HepG2 (cell line): ENCODE results near the gene UNC5CL.
A peak's percentile ranks its signal among the peaks of the same experiment; 100 is the strongest.

ENCODE experiments used
- CTCF ChIP-seq: sonication (generic); formaldehyde crosslinking; IDR thresholded peaks from 2 replicates; pipeline ENCODE4 v1.5.0; 2020; ENCODE audit warnings: mild to moderate bottlenecking, missing genetic modification reagents, moderate library complexity
- ETV5 ChIP-seq: IDR thresholded peaks from 2 replicates; pipeline ENCODE4 v1.6.1; 2018; ENCODE audit warnings: missing biosample characterization, missing genetic modification reagents, inconsistent platforms, borderline replicate concordance
- TF ChIP-seq, protein P1 (sequence below), 2 experiments: IDR thresholded peaks; 2 replicates each; pipeline ENCODE4 v1.6.1; 2011 to 2012; ENCODE audit warnings: low read length in 2 of 2, borderline replicate concordance in 1 of 2, low read depth in 1 of 2, mild to moderate bottlenecking in 1 of 2, moderate library complexity in 1 of 2

- peak; percentile 89 for TF ChIP-seq CTCF (CRISPR knock-in tag)
- TF ChIP-seq, protein P1, sequence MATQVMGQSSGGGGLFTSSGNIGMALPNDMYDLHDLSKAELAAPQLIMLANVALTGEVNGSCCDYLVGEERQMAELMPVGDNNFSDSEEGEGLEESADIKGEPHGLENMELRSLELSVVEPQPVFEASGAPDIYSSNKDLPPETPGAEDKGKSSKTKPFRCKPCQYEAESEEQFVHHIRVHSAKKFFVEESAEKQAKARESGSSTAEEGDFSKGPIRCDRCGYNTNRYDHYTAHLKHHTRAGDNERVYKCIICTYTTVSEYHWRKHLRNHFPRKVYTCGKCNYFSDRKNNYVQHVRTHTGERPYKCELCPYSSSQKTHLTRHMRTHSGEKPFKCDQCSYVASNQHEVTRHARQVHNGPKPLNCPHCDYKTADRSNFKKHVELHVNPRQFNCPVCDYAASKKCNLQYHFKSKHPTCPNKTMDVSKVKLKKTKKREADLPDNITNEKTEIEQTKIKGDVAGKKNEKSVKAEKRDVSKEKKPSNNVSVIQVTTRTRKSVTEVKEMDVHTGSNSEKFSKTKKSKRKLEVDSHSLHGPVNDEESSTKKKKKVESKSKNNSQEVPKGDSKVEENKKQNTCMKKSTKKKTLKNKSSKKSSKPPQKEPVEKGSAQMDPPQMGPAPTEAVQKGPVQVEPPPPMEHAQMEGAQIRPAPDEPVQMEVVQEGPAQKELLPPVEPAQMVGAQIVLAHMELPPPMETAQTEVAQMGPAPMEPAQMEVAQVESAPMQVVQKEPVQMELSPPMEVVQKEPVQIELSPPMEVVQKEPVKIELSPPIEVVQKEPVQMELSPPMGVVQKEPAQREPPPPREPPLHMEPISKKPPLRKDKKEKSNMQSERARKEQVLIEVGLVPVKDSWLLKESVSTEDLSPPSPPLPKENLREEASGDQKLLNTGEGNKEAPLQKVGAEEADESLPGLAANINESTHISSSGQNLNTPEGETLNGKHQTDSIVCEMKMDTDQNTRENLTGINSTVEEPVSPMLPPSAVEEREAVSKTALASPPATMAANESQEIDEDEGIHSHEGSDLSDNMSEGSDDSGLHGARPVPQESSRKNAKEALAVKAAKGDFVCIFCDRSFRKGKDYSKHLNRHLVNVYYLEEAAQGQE (IDR thresholded peaks at IDR 0.05; ENCODE audit: borderline replicate concordance in 1 of 2, low read depth in 1 of 2, low read length in 2 of 2): no peak
- no peak for TF ChIP-seq ETV5 (CRISPR knock-in tag)
Observed at GRCh38 chr6:41021832-41022231, 17.2 kb downstream of the UNC5CL start.
